Caco-2 (cell line): ENCODE data around the gene CEP63. TPM values are rescaled to one million over a fixed set of nuclear protein-coding genes. Genes with fewer than 3 reads are reported as not detected.

Source experiments
- Bru-seq: library from RNA; stranded (reverse); fragments of 400-500 nt; gene quantifications from one replicate; lab custom pipeline; 2021; lab: Mats Ljungman, UMichigan
- BruChase-seq, 2 experiments: library from RNA; stranded (reverse); fragments of 400-500 nt; gene quantifications; one replicate each; lab custom pipeline; 2021; lab: Mats Ljungman, UMichigan
- BruUV-seq: library from RNA; stranded (reverse); fragments of 400-500 nt; replicated peaks from 2 replicates; lab custom pipeline; 2021; lab: Mats Ljungman, UMichigan
- CTCF ChIA-PET: fragments of 300-600 bp; sonication (Branson Sonifier 250); formaldehyde crosslinking; loops from one replicate; lab custom pipeline; 2022; ENCODE audit warnings: antibody characterized with exemption; lab: Charles Lee
- POLR2A ChIA-PET: fragments of 300-600 bp; sonication (Branson Sonifier 250); formaldehyde crosslinking; loops from one replicate; lab custom pipeline; 2022; ENCODE audit warnings: antibody characterized with exemption; lab: Charles Lee
- DNase-seq, 2 experiments: peaks; one replicate each; pipeline versions ENCODE4 v3.0.0 to v3.0.0-alpha.2; 2020 to 2022
- H3K27me3 ChIP-seq: replicated peaks from 2 replicates; pipeline ENCODE4 v1.6.0; 2011; ENCODE audit warnings: low read length; ENCODE audit not compliant: control insufficient read depth, insufficient read depth
- H3K36me3 ChIP-seq: 2 replicates; pipeline ENCODE4 v1.5.1; 2011; ENCODE audit warnings: low read length; ENCODE audit not compliant: control insufficient read depth, insufficient read depth
- H3K4me1 ChIP-seq: fragments of 250-450 bp; sonication (Bioruptor Pico); 2 replicates; pipeline ENCODE4 v1.5.1; 2020; ENCODE audit warnings: mild to moderate bottlenecking
- H3K4me3 ChIP-seq: 2 replicates; pipeline ENCODE4 v1.5.1; 2011; ENCODE audit warnings: low read depth, mild to moderate bottlenecking, control low read depth, low read length
- H3K9me3 ChIP-seq: fragments of 250-450 bp; sonication (Bioruptor Pico); 2 replicates; pipeline ENCODE4 v1.5.1; 2020; ENCODE audit warnings: mild to moderate bottlenecking, moderate library complexity
- H3K27ac Mint-ChIP-seq: one replicate; pipeline ENCODE4 v1.8.0; 2022; ENCODE audit warnings: mixed read lengths; ENCODE audit not compliant: unreplicated experiment
- H3K27me3 Mint-ChIP-seq: one replicate; pipeline ENCODE4 v1.8.0; 2022; ENCODE audit warnings: mixed read lengths; ENCODE audit not compliant: insufficient read depth, unreplicated experiment
- H3K36me3 Mint-ChIP-seq: one replicate; pipeline ENCODE4 v1.8.0; 2022; ENCODE audit warnings: mild to moderate bottlenecking, mixed read lengths; ENCODE audit not compliant: insufficient read depth, unreplicated experiment
- H3K4me1 Mint-ChIP-seq: one replicate; pipeline ENCODE4 v1.8.0; 2022; ENCODE audit warnings: low read depth, mixed read lengths; ENCODE audit not compliant: unreplicated experiment
- H3K4me3 Mint-ChIP-seq: one replicate; pipeline ENCODE4 v1.8.0; 2022; ENCODE audit warnings: mild to moderate bottlenecking, moderate library complexity, mixed read lengths; ENCODE audit not compliant: unreplicated experiment
- H3K9me3 Mint-ChIP-seq: one replicate; pipeline ENCODE4 v1.8.0; 2022; ENCODE audit warnings: mixed read lengths; ENCODE audit not compliant: unreplicated experiment
- CTCF ChIP-seq, 2 experiments: fragments of 200-600 bp in 1 of 2; IDR thresholded peaks; 1 replicate in 1 of 2; 2 replicates in 1 of 2; pipeline versions ENCODE4 v1.5.1 to v1.8.0; 2011 to 2022; ENCODE audit warnings: antibody characterized with exemption in 1 of 2, control low read depth in 1 of 2, inconsistent platforms in 1 of 2, low read depth in 1 of 2, low read length in 1 of 2, mild to moderate bottlenecking in 1 of 2, moderate library complexity in 1 of 2; ENCODE audit not compliant: insufficient read depth in 1 of 2, severe bottlenecking in 1 of 2, unreplicated experiment in 1 of 2
- intact Hi-C: fragments of 100-400 bp; cut with micrococcal nuclease; formaldehyde crosslinking; loops from one replicate; pipeline ENCODE4 v1.10.0; 2022; ENCODE audit not compliant: unreplicated experiment
- long read RNA-seq: library from polyadenylated mRNA; stranded (forward); transcript quantifications from one replicate; pipeline ENCODE4 v2.0.0, GENCODE V29; 2022
- total RNA-seq: library from RNA; stranded (reverse); gene quantifications from 2 replicates; pipeline ENCODE4 v1.2.3, GENCODE V29; 2022

CEP63 gene
- total RNA-seq (21.3 and 21.9 TPM in 2 replicates), Bru-seq, nascent RNA (percentile 72 among the genes with signal in this experiment), BruChase-seq, experiment 1, labeled RNA remaining after a 2-hour chase (percentile 64 among the genes with signal in this experiment), BruChase-seq, experiment 2, labeled RNA remaining after a 6-hour chase (percentile 62 among the genes with signal in this experiment)
- long read RNA-seq, transcript CEP63-201 (12 exons, 2,056 nt): major isoform, 6 of 38 reads
- long read RNA-seq, partial matches to known transcripts: 6 of 38 reads
- long read RNA-seq, other reads (novel, unspliced or antisense): 23 of 38 reads

GRCh38 chr3:134485718-134486576 is at the start of gene CEP63, which contains the start of gene ANAPC13:
CEP63 (plus strand) TSS chr3:134486057; CDS start chr3:134495321, 9,264 bp downstream.
ANAPC13 (minus strand) TSS chr3:134485985; CDS start chr3:134482904, 3,081 bp downstream.
- TSS peak; percentile 60 for BruUV-seq
- peaks cover 26% of the 10 kb centered on the region for H3K36me3 Mint-ChIP-seq
- no peaks in the 10 kb centered on the region for H3K9me3 Mint-ChIP-seq
- Histone ChIP-seq H3K4me3 (peak within 1 kb of the TSS; percentile 72), H3K9me3 (no peaks in the 10 kb centered on the region), H3K36me3 (0 out of 2 replicates have a peak, but pooled peaks cover 2% of the 10 kb centered on the region), H3K27me3 (no peaks in the 10 kb centered on the region), H3K4me1 (no peaks in the 10 kb centered on the region)
- H3K4me1 Mint-ChIP-seq: peaks cover 10% of the 10 kb centered on the region
- POLR2A ChIA-PET: interaction anchor here (0.6 to 2.0 kb wide), 5 partner anchors 12 to 243 kb away, joined by 3 to 10 read pairs (median 3); partner anchors contain the start of gene AMOTL2
- H3K27ac Mint-ChIP-seq: peak within 1 kb of the TSS; percentile 51
- intact Hi-C loops: loop anchor here (5.0 kb wide), 1 partner anchor 244 kb away; no protein-coding TSS in a partner anchor
- TF ChIP-seq CTCF (IDR thresholded peaks at IDR 0.05; ENCODE audit: insufficient read depth in 1 of 2, low read depth in 1 of 2, low read length in 1 of 2, severe bottlenecking in 1 of 2, unreplicated experiment in 1 of 2): no peak
- DNase-seq: peak; percentile 95 to 98
- H3K4me3 Mint-ChIP-seq: peak within 1 kb of the TSS; percentile 71
- CTCF ChIA-PET: interaction anchor here (0.7 to 1.8 kb wide), 4 partner anchors 12 to 287 kb away, joined by 4 to 8 read pairs (median 5); partner anchors contain the start of gene AMOTL2
- no peaks in the 10 kb centered on the region for H3K27me3 Mint-ChIP-seq

- POLR2A ChIA-PET: no interaction called here
- no TSS peak for BruUV-seq
- no peak overlapping the region for H3K4me3 ChIP-seq
- Mint-ChIP-seq H3K4me3 (no peak overlapping the region), H3K27me3 (no peaks in the 10 kb centered on the region), H3K4me1 (peaks cover 6% of the 10 kb centered on the region), H3K9me3 (no peaks in the 10 kb centered on the region), H3K36me3 (no peaks in the 10 kb centered on the region), H3K27ac (no peak overlapping the region)
- no peak for TF ChIP-seq CTCF (IDR thresholded peaks at IDR 0.05; ENCODE audit: insufficient read depth in 1 of 2, low read depth in 1 of 2, low read length in 1 of 2, severe bottlenecking in 1 of 2, unreplicated experiment in 1 of 2)
- H3K9me3 ChIP-seq: no peaks in the 10 kb centered on the region
- intact Hi-C loops: no loop called here
- H3K4me1 ChIP-seq: no peaks in the 10 kb centered on the region
- CTCF ChIA-PET: no interaction called here
- DNase-seq: no peak
- H3K36me3 ChIP-seq: no peaks in the 10 kb centered on the region
- no peaks in the 10 kb centered on the region for H3K27me3 ChIP-seq
Observed at GRCh38 chr3:134437211-134437752, 48.6 kb upstream of the CEP63 start.

GRCh38 chr3:134441321-134441720 is 44.5 kb upstream of the CEP63 start:
- no peak overlapping the region for H3K27ac Mint-ChIP-seq
- H3K4me1 Mint-ChIP-seq: peaks cover 14% of the 10 kb centered on the region
- Histone ChIP-seq H3K27me3 (no peaks in the 10 kb centered on the region), H3K4me3 (no peak overlapping the region), H3K4me1 (no peaks in the 10 kb centered on the region), H3K36me3 (no peaks in the 10 kb centered on the region), H3K9me3 (no peaks in the 10 kb centered on the region)
- POLR2A ChIA-PET: interaction anchor here (0.6 kb wide), 1 partner anchor 364 kb away, joined by 3 read pairs; no protein-coding TSS in a partner anchor
- peaks cover 10% of the 10 kb centered on the region for H3K9me3 Mint-ChIP-seq
- no peaks in the 10 kb centered on the region for H3K27me3 Mint-ChIP-seq
- no peak for TF ChIP-seq CTCF (IDR thresholded peaks at IDR 0.05; ENCODE audit: insufficient read depth in 1 of 2, low read depth in 1 of 2, low read length in 1 of 2, severe bottlenecking in 1 of 2, unreplicated experiment in 1 of 2)
- H3K4me3 Mint-ChIP-seq: no peak overlapping the region
- intact Hi-C loops: no loop called here
- no TSS peak for BruUV-seq
- no peaks in the 10 kb centered on the region for H3K36me3 Mint-ChIP-seq
- no peak for DNase-seq
- CTCF ChIA-PET: no interaction called here
